Measurements from ENCODE around the gene SPEM1.

The SPEM1 gene

GRCh38 chr17:7419819-7420610 lies at the start of gene SPEM1:
Gene SPEM1 (plus strand): TSS chr17:7420324. CDS start chr17:7420385, 61 bp downstream.
- peaks cover 8% of the 10 kb centered on the region for H3K36me3 ChIP-seq (ENCODE audit: insufficient read depth, low read length)
- no peaks in the 10 kb centered on the region for H3K9me3 ChIP-seq (ENCODE audit: low read length)
- no peaks in the 10 kb centered on the region for H3K4me1 ChIP-seq (ENCODE audit: insufficient read depth, low read length)
- H3K9ac ChIP-seq (ENCODE audit: low read length) = no peak within 1 kb of the TSS
- peaks cover 0 to 7% of the 10 kb centered on the region in 2 donors for H3K27me3 ChIP-seq (ENCODE audit: control insufficient read depth in 1 of 2, insufficient read depth in 2 of 2, low read length in 2 of 2)
- no peak within 1 kb of the TSS for H3K4me3 ChIP-seq (ENCODE audit: low read depth in 1 of 2, low read length in 2 of 2)
- H3K27ac ChIP-seq (ENCODE audit: low read depth, low read length) = no peak within 1 kb of the TSS

- H3K4me3 ChIP-seq (ENCODE audit: low read depth in 1 of 2, low read length in 2 of 2) = no peak overlapping the region
- H3K9me3 ChIP-seq (ENCODE audit: low read length) = no peaks in the 10 kb centered on the region
- no peaks in the 10 kb centered on the region for H3K4me1 ChIP-seq (ENCODE audit: insufficient read depth, low read length)
- no peak overlapping the region for H3K9ac ChIP-seq (ENCODE audit: low read length)
- H3K27ac ChIP-seq (ENCODE audit: low read depth, low read length) = no peak overlapping the region
- H3K27me3 ChIP-seq (ENCODE audit: control insufficient read depth in 1 of 2, insufficient read depth in 2 of 2, low read length in 2 of 2) = no peaks in the 10 kb centered on the region
- H3K36me3 ChIP-seq (ENCODE audit: insufficient read depth, low read length) = no peaks in the 10 kb centered on the region
These were observed 49.3 kb upstream of the SPEM1 start for GRCh38 chr17:7370853-7371252.

- no peak overlapping the region for H3K27ac ChIP-seq (ENCODE audit: low read depth, low read length)
- H3K4me3 ChIP-seq (ENCODE audit: low read depth in 1 of 2, low read length in 2 of 2) = no peak overlapping the region
- no peaks in the 10 kb centered on the region for H3K9me3 ChIP-seq (ENCODE audit: low read length)
- no peak overlapping the region for H3K9ac ChIP-seq (ENCODE audit: low read length)
- no peaks in the 10 kb centered on the region for H3K4me1 ChIP-seq (ENCODE audit: insufficient read depth, low read length)
- no peaks in the 10 kb centered on the region for H3K27me3 ChIP-seq (ENCODE audit: control insufficient read depth in 1 of 2, insufficient read depth in 2 of 2, low read length in 2 of 2)
- H3K36me3 ChIP-seq (ENCODE audit: insufficient read depth, low read length) = no peaks in the 10 kb centered on the region
These were observed 45.8 kb upstream of the SPEM1 start for GRCh38 chr17:7374353-7374752.

GRCh38 chr17:7379134-7379533 lies 41.0 kb upstream of the SPEM1 start:
- Histone ChIP-seq H3K9ac (ENCODE audit: low read length) (no peak overlapping the region), H3K9me3 (ENCODE audit: low read length) (no peaks in the 10 kb centered on the region), H3K4me3 (ENCODE audit: low read depth in 1 of 2, low read length in 2 of 2) (no peak overlapping the region), H3K27me3 (ENCODE audit: control insufficient read depth in 1 of 2, insufficient read depth in 2 of 2, low read length in 2 of 2) (no peaks in the 10 kb centered on the region), H3K4me1 (ENCODE audit: insufficient read depth, low read length) (peaks cover 21% of the 10 kb centered on the region), H3K27ac (ENCODE audit: low read depth, low read length) (no peak overlapping the region), H3K36me3 (ENCODE audit: insufficient read depth, low read length) (no peaks in the 10 kb centered on the region)

- peak overlapping the region; percentile 57 to 69 for H3K4me3 ChIP-seq (ENCODE audit: low read depth in 1 of 2, low read length in 2 of 2)
- no peaks in the 10 kb centered on the region for H3K27me3 ChIP-seq (ENCODE audit: control insufficient read depth in 1 of 2, insufficient read depth in 2 of 2, low read length in 2 of 2)
- no peak overlapping the region for H3K9ac ChIP-seq (ENCODE audit: low read length)
- no peaks in the 10 kb centered on the region for H3K36me3 ChIP-seq (ENCODE audit: insufficient read depth, low read length)
- H3K4me1 ChIP-seq (ENCODE audit: insufficient read depth, low read length) = peaks cover 21% of the 10 kb centered on the region
- H3K27ac ChIP-seq (ENCODE audit: low read depth, low read length) = peak overlapping the region; percentile 37
- no peaks in the 10 kb centered on the region for H3K9me3 ChIP-seq (ENCODE audit: low read length)
These were observed 39.8 kb upstream of the SPEM1 start for GRCh38 chr17:7380321-7380720.

GRCh38 chr17:7380855-7381683 lies 39.1 kb upstream of the SPEM1 start, which contains the start of gene TNK1:
Gene TNK1 (plus strand): TSS chr17:7381089. CDS start chr17:7382927, 1,838 bp downstream.
- no peaks in the 10 kb centered on the region for H3K9me3 ChIP-seq (ENCODE audit: low read length)
- H3K4me3 ChIP-seq (ENCODE audit: low read depth in 1 of 2, low read length in 2 of 2) = peak within 1 kb of the TSS; percentile 57 to 69
- H3K36me3 ChIP-seq (ENCODE audit: insufficient read depth, low read length) = no peaks in the 10 kb centered on the region
- peak within 1 kb of the TSS; percentile 37 for H3K27ac ChIP-seq (ENCODE audit: low read depth, low read length)
- H3K4me1 ChIP-seq (ENCODE audit: insufficient read depth, low read length) = peaks cover 21% of the 10 kb centered on the region
- H3K9ac ChIP-seq (ENCODE audit: low read length) = no peak within 1 kb of the TSS
- H3K27me3 ChIP-seq (ENCODE audit: control insufficient read depth in 1 of 2, insufficient read depth in 2 of 2, low read length in 2 of 2) = no peaks in the 10 kb centered on the region

- H3K9ac ChIP-seq (ENCODE audit: low read length) = no peak overlapping the region
- no peaks in the 10 kb centered on the region for H3K36me3 ChIP-seq (ENCODE audit: insufficient read depth, low read length)
- peaks cover 21% of the 10 kb centered on the region for H3K4me1 ChIP-seq (ENCODE audit: insufficient read depth, low read length)
- H3K27me3 ChIP-seq (ENCODE audit: control insufficient read depth in 1 of 2, insufficient read depth in 2 of 2, low read length in 2 of 2) = no peaks in the 10 kb centered on the region
- H3K4me3 ChIP-seq (ENCODE audit: low read depth in 1 of 2, low read length in 2 of 2) = no peak overlapping the region
- no peaks in the 10 kb centered on the region for H3K9me3 ChIP-seq (ENCODE audit: low read length)
- H3K27ac ChIP-seq (ENCODE audit: low read depth, low read length) = no peak overlapping the region
These were observed 37.2 kb upstream of the SPEM1 start for GRCh38 chr17:7382901-7383300.

GRCh38 chr17:7383371-7383741 lies 36.8 kb upstream of the SPEM1 start:
- Histone ChIP-seq H3K4me3 (ENCODE audit: low read depth in 1 of 2, low read length in 2 of 2) (peak overlapping the region; percentile 48 to 56), H3K27me3 (ENCODE audit: control insufficient read depth in 1 of 2, insufficient read depth in 2 of 2, low read length in 2 of 2) (no peaks in the 10 kb centered on the region), H3K36me3 (ENCODE audit: insufficient read depth, low read length) (no peaks in the 10 kb centered on the region), H3K27ac (ENCODE audit: low read depth, low read length) (no peak overlapping the region), H3K9me3 (ENCODE audit: low read length) (no peaks in the 10 kb centered on the region), H3K9ac (ENCODE audit: low read length) (no peak overlapping the region), H3K4me1 (ENCODE audit: insufficient read depth, low read length) (peaks cover 21% of the 10 kb centered on the region)

- Histone ChIP-seq H3K36me3 (ENCODE audit: insufficient read depth, low read length) (no peaks in the 10 kb centered on the region), H3K27ac (ENCODE audit: low read depth, low read length) (peak overlapping the region; percentile 39), H3K4me1 (ENCODE audit: insufficient read depth, low read length) (peaks cover 21% of the 10 kb centered on the region), H3K9me3 (ENCODE audit: low read length) (no peaks in the 10 kb centered on the region), H3K9ac (ENCODE audit: low read length) (no peak overlapping the region), H3K27me3 (ENCODE audit: control insufficient read depth in 1 of 2, insufficient read depth in 2 of 2, low read length in 2 of 2) (no peaks in the 10 kb centered on the region), H3K4me3 (ENCODE audit: low read depth in 1 of 2, low read length in 2 of 2) (peak overlapping the region; percentile 48 to 56)
These were observed 36.2 kb upstream of the SPEM1 start for GRCh38 chr17:7383742-7384488.

- Histone ChIP-seq H3K27ac (ENCODE audit: low read depth, low read length) (peak overlapping the region; percentile 39), H3K4me1 (ENCODE audit: insufficient read depth, low read length) (peaks cover 21% of the 10 kb centered on the region), H3K27me3 (ENCODE audit: control insufficient read depth in 1 of 2, insufficient read depth in 2 of 2, low read length in 2 of 2) (no peaks in the 10 kb centered on the region), H3K36me3 (ENCODE audit: insufficient read depth, low read length) (no peaks in the 10 kb centered on the region), H3K9ac (ENCODE audit: low read length) (no peak overlapping the region), H3K4me3 (ENCODE audit: low read depth in 1 of 2, low read length in 2 of 2) (peak overlapping the region; percentile 48 to 56), H3K9me3 (ENCODE audit: low read length) (no peaks in the 10 kb centered on the region)
These were observed 35.5 kb upstream of the SPEM1 start for GRCh38 chr17:7384489-7385081.

GRCh38 chr17:7388856-7389255 lies 31.3 kb upstream of the SPEM1 start:
- Histone ChIP-seq H3K4me1 (ENCODE audit: insufficient read depth, low read length) (peaks cover 8% of the 10 kb centered on the region), H3K27ac (ENCODE audit: low read depth, low read length) (no peak overlapping the region), H3K9me3 (ENCODE audit: low read length) (no peaks in the 10 kb centered on the region), H3K36me3 (ENCODE audit: insufficient read depth, low read length) (peaks cover 6% of the 10 kb centered on the region), H3K27me3 (ENCODE audit: control insufficient read depth in 1 of 2, insufficient read depth in 2 of 2, low read length in 2 of 2) (no peaks in the 10 kb centered on the region), H3K4me3 (ENCODE audit: low read depth in 1 of 2, low read length in 2 of 2) (no peak overlapping the region), H3K9ac (ENCODE audit: low read length) (no peak overlapping the region)

Data from muscle layer of colon (tissue), 2 donors.